Uterus (tissue), 4 donors: ENCODE data around the gene GJB6. TPM values are rescaled to one million over a fixed set of nuclear protein-coding genes. Genes with fewer than 3 reads are reported as not detected.

Experiments used
- DNase-seq, 2 donors: peaks; one replicate each; pipeline ENCODE4 v3.0.0-alpha.2; 2019 to 2020
- H3K27ac ChIP-seq, 2 donors: fragments of 200-600 bp; sonication (generic); 1 replicate in 1 of 2; 2 replicates in 1 of 2; pipeline ENCODE4 v1.5.1; 2016 to 2018
- H3K27me3 ChIP-seq, 2 donors: fragments of 200-600 bp; sonication (generic); one replicate each; pipeline ENCODE4 v1.5.1; 2018 to 2019; ENCODE audit warnings: control low read depth in 1 of 2
- H3K36me3 ChIP-seq, 2 donors: fragments of 200-600 bp; sonication (generic); one replicate each; pipeline ENCODE4 v1.5.1; 2019; ENCODE audit warnings: control low read depth in 1 of 2
- H3K4me1 ChIP-seq, 2 donors: fragments of 200-600 bp; sonication (generic); one replicate each; pipeline ENCODE4 v1.5.1; 2018 to 2019; ENCODE audit warnings: control low read depth in 1 of 2
- H3K4me3 ChIP-seq, 2 donors: fragments of 200-600 bp; sonication (generic); 1 replicate in 1 of 2; 2 replicates in 1 of 2; pipeline ENCODE4 v1.5.1; 2018 to 2019; ENCODE audit warnings: mild to moderate bottlenecking in 1 of 2
- H3K9me3 ChIP-seq, 2 donors: fragments of 200-600 bp; sonication (generic); one replicate each; pipeline ENCODE4 v1.5.1; 2019; ENCODE audit warnings: control low read depth in 1 of 2
- CTCF ChIP-seq, 4 experiments: fragments of 200-600 bp in 2 of 4; fragments of 450-650 bp in 2 of 4; sonication (generic) in 2 of 4; IDR thresholded peaks; one replicate each; pipeline ENCODE4 v1.5.1; 2016 to 2019; ENCODE audit warnings: antibody characterized with exemption in 4 of 4, mild to moderate bottlenecking in 2 of 4, moderate library complexity in 1 of 4
- POLR2A ChIP-seq, 2 donors: fragments of 450-650 bp; IDR thresholded peaks; one replicate each; pipeline ENCODE4 v1.6.1; 2016; ENCODE audit warnings: antibody characterized with exemption in 2 of 2, mild to moderate bottlenecking in 1 of 2, moderate library complexity in 1 of 2
- intact Hi-C: fragments of 100-400 bp; cut with DNase I; formaldehyde crosslinking; loops from one replicate; pipeline ENCODE4 v1.15.1; 2023; ENCODE audit warnings: low total_unique reads
- total RNA-seq, 4 donors: library from RNA; depleted of rRNA in 3 of 4; stranded (reverse); fragments of >200 nt in 3 of 4; gene quantifications; one replicate each; pipeline versions ENCODE4 v1.1.0 to v1.2.4, GENCODE V29; 2014 to 2023
- donor health status: DM: yes; HTN: yes; CAD: no.

The GJB6 gene
- total RNA-seq, 4 donors from 2014 or later, result 0.41 TPM; not detected in 3

- TF ChIP-seq POLR2A (IDR thresholded peaks at IDR 0.05) (no peak), CTCF (IDR thresholded peaks at IDR 0.05) (no peak)
- no peaks in the 10 kb centered on the region for H3K27me3 ChIP-seq
- no peak overlapping the region for H3K4me3 ChIP-seq
- no peaks in the 10 kb centered on the region for H3K9me3 ChIP-seq
- H3K36me3 ChIP-seq, result no peaks in the 10 kb centered on the region
- no peaks in the 10 kb centered on the region for H3K4me1 ChIP-seq
- intact Hi-C loops, result no loop called here
- H3K27ac ChIP-seq, result no peak overlapping the region
- DNase-seq, result no peak
Observed at GRCh38 chr13:20209948-20210347, 22.2 kb downstream of the GJB6 start.

- Histone ChIP-seq H3K27me3 (no peaks in the 10 kb centered on the region), H3K9me3 (no peaks in the 10 kb centered on the region), H3K27ac (no peak overlapping the region), H3K4me3 (no peak overlapping the region), H3K4me1 (no peaks in the 10 kb centered on the region), H3K36me3 (no peaks in the 10 kb centered on the region)
- no peak for TF ChIP-seq POLR2A (IDR thresholded peaks at IDR 0.05)
- no peak for TF ChIP-seq CTCF (IDR thresholded peaks at IDR 0.05)
- DNase-seq, result no peak
- intact Hi-C loops, result no loop called here
Observed at GRCh38 chr13:20206698-20207235, 25.4 kb downstream of the GJB6 start.

DNA sequence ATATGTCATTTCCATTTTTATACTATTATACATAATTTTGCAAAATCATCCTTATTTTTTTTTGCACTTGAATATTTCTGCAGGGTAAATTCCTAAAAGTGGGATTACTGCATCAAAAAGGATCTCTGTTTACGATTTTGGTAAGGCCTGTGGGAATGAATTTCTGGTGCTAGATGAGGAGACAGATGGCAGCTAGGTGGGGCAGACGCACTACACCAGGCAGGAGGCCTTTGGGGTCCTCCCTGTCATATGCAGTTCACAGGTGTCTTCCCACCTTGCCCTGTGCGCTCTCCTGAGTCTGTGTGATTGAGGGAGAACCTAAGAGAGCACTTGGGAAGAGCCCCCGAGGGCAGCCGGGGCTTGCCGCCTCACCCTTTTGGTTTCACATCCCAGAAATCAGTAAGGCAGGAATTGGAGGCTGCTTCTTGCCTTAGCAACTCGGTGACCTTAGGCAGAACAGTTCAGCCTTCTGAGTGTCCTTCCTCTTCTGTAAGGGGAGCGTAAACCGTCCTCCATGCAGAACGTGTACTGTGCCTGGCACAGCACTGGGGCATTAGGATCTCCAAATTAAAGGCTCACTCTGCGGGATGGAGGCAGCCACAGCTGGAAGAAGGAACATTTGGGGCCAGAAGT, 25.9 kb downstream of the GJB6 start:
- Histone ChIP-seq H3K27ac (no peak overlapping the region), H3K4me3 (no peak overlapping the region), H3K36me3 (no peaks in the 10 kb centered on the region), H3K9me3 (no peaks in the 10 kb centered on the region), H3K27me3 (no peaks in the 10 kb centered on the region), H3K4me1 (no peaks in the 10 kb centered on the region)
- intact Hi-C loops, result no loop called here
- TF ChIP-seq POLR2A (IDR thresholded peaks at IDR 0.05) (no peak), CTCF (IDR thresholded peaks at IDR 0.05) (no peak)
- DNase-seq, result no peak

DNA sequence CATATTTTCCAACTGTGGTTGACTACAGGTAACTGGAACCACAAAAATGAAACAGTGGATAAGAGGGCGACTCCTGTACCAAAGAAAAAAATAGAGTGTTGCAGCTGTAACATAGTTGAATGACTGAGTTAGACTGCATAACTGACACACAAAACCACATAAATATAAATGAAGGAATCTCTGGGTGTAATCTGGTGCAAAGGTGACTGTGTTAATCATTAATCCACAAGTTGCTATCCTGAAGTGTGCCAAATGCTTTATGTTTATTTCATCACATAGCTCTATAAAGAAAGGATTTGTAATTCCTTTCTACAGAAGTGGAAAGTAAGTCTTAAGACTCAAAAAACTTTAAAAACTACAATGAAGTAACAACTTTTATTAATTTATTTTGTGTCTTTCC, 33.3 kb downstream of the GJB6 start:
- H3K27ac ChIP-seq, result no peak overlapping the region
- TF ChIP-seq POLR2A (IDR thresholded peaks at IDR 0.05), result no peak
- TF ChIP-seq CTCF (IDR thresholded peaks at IDR 0.05), result no peak
- H3K4me3 ChIP-seq, result no peak overlapping the region
- H3K36me3 ChIP-seq, result no peaks in the 10 kb centered on the region
- H3K9me3 ChIP-seq, result no peaks in the 10 kb centered on the region
- H3K27me3 ChIP-seq, result no peaks in the 10 kb centered on the region
- DNase-seq, result no peak
- no peaks in the 10 kb centered on the region for H3K4me1 ChIP-seq
- intact Hi-C loops, result no loop called here

- TF ChIP-seq POLR2A (IDR thresholded peaks at IDR 0.05), result no peak
- peak in 3 of 4 experiments; percentile 47 to 63 (median 58) for TF ChIP-seq CTCF (IDR thresholded peaks at IDR 0.05)
- Histone ChIP-seq H3K9me3 (no peaks in the 10 kb centered on the region), H3K4me3 (no peak overlapping the region), H3K4me1 (peaks cover 0 to 10% of the 10 kb centered on the region in 2 donors), H3K36me3 (no peaks in the 10 kb centered on the region), H3K27ac (no peak overlapping the region), H3K27me3 (peaks cover 0 to 12% of the 10 kb centered on the region in 2 donors)
- DNase-seq, result no peak
- intact Hi-C loops, result no loop called here
Observed at GRCh38 chr13:20197361-20197834, 34.7 kb downstream of the GJB6 start.
